Nucleus accumbens (tissue), 56 donors: Measurements from ENCODE around the gene GALNS.
"Not testable (repeated sequence)": the region's sequence is repeated elsewhere in the genome, so short reads cannot be mapped to it uniquely, and the experiment has no call there.

Source experiments
- DNase-seq, 56 donors: peaks; one replicate each; lab custom pipeline; 2025; lab: John Stamatoyannopoulos, UW

Gene GALNS, protein sequence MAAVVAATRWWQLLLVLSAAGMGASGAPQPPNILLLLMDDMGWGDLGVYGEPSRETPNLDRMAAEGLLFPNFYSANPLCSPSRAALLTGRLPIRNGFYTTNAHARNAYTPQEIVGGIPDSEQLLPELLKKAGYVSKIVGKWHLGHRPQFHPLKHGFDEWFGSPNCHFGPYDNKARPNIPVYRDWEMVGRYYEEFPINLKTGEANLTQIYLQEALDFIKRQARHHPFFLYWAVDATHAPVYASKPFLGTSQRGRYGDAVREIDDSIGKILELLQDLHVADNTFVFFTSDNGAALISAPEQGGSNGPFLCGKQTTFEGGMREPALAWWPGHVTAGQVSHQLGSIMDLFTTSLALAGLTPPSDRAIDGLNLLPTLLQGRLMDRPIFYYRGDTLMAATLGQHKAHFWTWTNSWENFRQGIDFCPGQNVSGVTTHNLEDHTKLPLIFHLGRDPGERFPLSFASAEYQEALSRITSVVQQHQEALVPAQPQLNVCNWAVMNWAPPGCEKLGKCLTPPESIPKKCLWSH

DNA sequence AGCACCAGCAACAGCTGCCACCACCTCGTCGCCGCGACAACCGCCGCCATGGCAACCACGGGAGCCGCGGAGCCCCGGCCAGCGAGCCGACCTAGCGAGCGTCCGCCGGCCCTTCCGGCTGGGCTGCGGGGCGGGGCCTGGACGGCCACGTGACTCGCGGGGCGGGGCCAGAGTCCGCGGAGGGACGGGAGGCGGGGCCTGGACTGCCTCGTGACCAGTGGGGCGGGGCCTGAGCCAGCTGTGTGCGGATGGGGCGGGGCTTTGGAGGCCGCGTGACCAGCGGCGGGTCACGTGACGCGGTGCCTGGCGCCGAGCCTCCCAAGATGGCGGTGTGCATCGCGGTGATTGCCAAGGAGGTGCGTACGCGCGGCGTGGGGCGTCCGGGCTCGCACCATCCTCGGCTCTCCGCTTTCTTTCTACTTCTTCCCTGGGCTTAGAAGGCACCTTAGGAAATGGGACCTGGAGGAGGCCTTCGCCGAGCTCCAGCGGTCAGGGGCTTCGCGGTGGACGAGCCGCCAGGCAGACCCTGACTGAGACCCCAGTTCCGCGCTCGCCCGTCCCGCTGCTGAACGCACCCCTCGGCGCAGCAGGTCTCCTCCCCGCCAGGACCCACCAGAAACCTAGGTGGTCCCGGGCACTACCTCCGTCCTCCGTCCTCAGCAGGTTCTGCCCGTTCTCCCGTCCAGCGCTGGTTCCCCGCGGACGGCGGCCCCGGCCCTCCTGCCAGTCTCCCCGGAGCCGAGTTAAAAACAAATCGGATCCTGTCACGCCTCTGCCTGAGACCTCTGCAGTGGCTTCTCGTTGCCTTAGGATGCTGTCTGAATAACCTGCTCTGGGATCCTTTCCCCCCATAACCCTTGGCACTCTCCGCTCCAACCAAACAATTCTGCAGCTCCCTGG lies at the start of gene GALNS, which contains the start of gene TRAPPC2L:
TSS of gene GALNS (minus strand) at position 120 of the 900 bp plus-strand sequence. CDS start at position 50, 70 bp downstream.
TSS of gene TRAPPC2L (plus strand) at position 300 of the 900 bp plus-strand sequence. CDS start at position 324, 24 bp downstream.
- DNase-seq = peak; percentile 67 to 100 (median 96)

DNA sequence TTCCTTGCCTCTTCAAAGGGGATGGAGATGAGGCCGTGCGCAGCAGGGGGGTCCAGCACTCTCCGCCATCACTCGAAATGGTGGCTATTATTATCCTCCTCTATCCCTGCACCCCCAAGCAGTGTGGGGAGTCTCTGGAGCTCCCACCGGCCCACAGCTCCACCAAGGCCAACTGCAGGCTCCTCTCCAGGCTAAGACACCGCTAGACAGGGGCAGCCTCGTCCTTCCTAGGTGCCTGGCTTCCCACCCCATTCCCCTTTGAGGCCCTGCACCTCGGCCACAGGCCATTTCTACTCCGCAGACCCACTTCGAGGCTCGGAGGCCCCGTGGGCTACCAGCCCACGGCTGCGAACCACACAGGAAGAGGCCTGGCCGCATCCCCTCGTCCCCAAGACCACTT lies 49.3 kb upstream of the GALNS start:
- no peak for DNase-seq

DNA sequence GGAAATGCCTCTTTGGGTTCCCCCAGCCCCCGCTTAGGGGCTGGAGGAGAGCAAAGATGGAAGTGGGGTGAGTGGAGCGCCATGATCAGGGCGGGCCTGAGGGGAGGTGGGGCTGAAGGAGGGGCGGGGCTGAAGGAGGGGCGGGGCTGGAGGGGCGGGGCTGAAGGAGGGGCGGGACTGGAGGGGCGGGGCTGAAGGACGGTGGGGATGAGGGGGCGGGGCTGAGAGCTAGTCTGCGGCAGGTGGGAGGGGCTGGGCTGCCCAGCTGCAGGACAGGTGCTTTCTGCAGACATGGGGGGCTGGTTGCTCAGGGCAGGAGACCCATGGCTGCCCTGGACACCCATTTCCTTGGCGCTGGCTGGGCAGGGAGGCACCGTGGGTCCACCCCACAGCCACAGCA lies 48.8 kb upstream of the GALNS start:
- no peak for DNase-seq

DNA sequence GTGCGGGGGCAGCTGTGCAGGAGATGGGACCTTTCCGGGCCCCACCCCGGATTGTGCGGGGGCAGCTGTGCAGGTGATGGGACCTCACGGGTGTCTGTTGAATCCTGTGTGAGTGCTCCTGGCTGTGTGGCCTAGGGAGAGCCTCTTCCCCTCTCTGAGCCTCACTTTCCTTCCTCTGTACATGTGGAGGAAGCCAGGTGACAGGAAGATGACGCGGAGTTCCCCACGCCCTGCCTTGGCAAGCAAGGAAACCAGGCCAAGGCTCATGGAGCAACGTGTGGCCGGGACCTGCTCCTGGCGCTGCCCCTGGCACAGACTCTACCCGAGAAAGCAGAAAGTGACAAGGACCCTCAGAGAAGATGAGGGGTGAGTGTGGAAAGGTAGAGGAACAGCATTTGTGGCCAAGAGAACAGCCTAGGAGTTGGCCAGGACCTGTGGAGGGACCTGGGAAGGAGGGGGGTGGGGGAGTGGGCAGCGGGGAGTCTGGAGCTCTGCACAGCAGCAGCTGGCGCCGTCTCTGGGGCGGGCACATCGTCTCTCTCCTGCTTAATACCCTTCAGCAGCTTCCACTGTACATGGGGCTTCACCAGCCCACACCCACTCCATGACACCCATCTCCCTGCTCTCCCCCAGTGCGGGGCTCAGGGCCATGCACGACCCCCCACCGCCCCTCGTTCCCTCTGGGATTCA lies 48.1 kb upstream of the GALNS start:
- DNase-seq = no peak

DNA sequence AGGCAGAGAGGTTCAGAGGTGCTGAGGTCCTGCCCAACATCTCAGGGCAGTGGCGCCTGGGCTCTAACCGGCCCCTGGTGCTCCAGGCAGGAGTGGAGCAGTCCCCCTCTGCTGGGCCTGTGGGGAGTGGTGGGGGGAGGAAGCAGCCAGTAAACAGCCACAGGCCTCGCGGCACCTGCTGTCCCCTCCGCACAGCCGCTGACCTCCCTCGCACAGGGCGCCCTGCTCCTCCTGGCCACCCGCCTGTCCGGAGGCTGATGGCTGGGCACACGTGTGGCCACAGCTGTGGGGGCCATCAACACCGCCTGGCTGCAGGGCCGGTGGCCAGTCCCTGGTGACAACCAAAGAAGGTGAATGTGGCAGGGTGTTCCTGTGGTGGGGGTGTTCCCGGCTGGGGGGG lies 46.5 kb upstream of the GALNS start:
- DNase-seq = no peak

DNA sequence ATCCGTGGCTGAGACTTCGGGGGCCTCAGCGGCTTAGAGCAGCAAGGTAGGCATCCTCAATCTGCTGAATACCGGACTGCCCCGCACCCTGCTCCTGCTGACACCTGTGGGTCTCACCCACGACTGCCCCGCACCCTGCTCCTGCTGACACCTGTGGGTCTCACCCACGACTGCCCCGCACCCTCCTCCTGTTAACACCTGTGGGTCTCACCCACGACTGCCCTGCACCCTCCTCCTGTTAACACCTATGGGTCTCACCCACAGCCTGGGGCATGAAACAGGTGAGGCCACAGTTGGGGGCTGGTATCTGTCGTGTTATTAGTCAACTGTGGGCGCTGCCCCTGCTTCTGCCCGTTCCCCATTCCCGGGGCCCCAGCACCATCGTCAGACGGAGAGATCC lies 46.0 kb upstream of the GALNS start:
- no peak for DNase-seq

DNA sequence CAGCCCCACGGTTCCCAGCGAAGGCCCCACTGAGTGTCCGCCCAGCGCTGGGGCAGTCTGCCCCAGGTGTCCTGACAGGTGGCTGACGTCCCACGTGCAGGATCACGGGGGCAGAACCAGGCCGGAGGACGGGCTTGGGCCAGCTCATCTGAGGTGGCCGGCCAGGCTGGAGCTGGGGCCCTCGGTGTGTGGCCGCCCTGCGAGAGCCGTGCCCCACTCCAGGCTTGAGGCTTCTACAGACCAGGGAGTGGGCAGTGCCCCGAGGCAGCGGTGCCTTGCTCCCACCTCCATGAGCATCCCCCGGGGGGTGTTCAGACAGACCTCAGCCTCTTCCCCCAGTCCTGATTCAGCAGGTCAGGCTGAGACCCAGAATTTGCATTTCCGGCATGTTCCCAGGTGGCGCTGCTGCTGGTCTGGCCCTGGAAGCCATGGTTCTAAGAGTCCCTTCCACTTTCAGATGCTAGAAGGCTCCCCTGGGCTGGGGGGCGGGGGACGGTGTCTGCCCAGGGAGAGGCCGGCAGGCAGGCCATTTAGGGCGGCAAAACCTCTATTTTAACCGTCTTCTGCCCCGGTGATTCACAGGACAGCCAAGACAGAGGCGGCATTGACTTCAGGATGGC lies 45.1 kb upstream of the GALNS start:
- DNase-seq = no peak

DNA sequence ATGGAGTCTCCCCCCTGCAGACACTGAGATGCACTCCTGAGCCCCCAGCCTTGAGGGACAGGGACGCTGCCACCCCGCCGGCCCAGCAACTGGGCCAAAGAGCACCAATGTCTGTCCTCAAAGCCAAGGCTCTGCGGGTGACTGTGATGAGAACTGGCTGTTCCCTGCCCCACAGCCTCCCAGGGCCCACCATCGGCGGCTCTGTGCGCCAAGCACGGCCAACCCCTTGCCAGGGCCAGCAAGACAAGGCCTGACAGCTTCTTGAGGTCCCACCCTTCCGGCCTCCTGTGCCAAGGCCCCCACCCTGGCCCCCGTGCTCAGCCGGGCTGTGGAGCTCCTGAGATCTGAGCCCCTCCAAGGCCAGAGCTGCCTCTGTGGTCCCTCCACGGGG lies 43.9 kb upstream of the GALNS start:
- DNase-seq = no peak

DNA sequence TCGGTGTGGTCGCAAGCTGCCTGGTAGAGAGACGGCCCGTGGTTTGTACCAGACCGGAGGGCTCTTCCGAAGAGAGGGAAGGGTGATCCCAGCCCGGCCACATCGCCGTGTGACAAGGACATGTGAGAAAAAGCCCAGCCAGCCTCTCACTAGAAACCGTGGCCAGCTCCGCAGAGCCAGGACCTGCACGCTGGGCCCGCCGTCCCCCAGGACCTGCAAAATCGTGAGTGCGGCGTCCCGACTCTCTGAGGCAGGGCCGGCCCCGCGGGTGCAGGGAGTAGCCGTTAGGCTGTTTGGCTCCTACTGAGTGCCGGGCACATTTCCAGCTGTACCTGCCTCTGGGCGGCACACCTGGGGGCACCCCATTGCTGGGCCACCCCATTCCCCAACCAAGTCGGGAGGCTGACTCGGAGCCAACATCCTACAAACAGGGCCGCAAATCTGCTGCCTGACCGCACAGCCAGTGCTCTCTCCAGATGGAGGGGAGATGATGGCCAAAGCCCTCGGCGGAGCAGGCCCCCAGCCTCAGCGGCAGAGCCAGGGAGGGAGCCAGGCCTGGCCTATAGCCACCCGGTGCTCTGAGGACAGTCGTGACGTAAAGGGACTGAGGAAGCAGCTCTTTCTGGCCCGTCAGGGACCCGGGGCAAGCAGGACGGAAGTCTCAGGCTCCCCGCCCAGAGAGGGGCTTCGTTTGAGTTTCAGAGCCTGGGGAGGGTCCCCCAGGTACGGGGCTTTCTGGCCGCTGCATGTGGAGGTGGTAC lies 43.3 kb upstream of the GALNS start:
- no peak for DNase-seq

DNA sequence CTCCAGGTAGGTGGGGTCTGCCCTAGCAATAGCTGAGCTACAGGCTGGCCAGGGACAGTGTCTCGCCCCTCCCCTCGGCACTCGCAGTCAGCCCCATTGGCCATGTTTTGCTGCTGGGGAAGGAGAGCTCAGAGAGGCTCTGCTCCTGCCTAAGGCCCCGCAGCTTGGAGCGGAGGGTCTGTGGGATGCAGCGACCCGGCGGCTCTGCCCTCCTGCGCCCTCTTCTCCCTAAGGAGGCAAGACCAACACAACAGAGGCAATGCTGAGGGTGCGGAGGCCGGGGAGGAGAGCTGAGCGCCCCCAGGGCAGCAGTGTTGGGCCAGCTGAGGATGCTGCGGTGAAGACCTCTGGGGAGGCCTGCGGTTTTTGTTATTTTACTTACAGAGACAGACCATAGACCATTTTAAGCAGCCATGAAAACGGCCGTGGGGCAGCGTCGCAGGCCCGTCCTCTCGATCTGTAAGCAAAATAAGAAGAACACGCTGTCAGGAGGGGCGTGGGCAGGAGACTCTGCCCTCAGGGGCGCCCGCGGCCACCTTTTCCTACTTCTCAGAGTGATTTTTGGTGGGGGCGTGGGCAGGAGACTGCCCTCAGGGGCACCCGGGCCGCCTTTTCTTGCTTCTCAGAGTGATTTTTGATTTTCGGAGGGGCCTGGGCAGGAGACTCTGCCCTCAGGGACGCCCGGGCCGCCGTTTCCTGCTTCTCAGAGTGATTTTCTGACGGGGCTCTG lies 41.1 kb upstream of the GALNS start:
- DNase-seq = no peak

DNA sequence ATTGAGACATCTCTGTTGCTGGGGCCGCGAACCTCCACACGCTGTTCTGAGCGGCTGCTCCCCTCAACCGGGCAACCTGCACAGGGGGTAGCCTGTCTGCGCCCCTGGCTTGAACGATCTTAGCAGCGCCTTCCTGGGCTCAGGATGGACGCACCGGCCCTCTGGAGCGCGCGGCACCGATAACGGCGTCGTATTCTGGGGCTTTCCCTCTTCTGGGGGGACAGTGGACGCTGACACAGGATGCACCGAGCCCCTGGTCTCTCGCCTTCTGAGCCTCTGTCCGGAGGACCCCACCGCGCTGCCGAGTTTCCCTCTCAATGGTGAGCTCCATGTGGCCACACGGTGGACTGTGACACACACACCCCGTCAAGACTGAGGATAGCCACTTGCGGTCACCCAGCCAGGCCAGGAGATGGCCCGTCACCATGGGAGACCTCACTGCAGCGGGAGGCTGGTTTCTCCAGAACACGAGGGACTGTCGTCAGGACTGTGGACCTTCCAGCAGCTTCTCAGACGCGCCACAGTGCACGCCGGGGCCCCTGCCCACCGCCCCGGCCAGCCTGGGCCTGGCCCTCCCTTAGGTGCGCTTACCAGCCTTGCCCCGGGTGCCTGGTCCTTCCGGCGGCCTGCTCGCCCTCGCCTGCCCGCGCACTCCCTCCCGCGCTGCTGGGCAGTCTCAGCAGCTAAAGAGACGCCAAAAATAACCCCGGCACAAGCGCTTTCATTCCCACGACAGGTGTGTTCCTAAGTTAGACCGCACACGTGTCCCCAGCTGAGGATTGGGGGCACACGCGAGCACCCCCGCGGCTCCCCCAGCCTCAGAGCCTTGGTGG lies 39.7 kb upstream of the GALNS start:
- DNase-seq = no peak

DNA sequence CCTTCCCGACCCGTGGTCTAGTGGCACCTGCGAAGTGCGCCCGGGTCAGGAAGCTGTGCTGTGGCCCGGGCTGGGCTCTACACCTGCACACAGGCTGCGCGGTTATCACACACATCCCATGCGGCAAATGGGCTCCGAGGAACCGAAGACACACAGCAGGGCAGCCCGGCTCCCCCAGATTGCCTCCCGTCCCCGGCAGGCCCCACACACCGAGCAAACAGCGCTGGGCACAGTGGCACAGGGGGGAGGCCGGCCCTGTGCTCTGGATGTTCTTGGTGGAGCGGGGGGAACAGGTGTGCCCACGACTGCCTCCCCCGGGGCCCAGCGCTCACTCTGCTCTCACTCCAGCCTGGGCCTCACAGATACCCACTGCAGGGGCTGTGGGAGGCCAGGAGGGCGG lies 38.6 kb upstream of the GALNS start:
- no peak for DNase-seq

DNA sequence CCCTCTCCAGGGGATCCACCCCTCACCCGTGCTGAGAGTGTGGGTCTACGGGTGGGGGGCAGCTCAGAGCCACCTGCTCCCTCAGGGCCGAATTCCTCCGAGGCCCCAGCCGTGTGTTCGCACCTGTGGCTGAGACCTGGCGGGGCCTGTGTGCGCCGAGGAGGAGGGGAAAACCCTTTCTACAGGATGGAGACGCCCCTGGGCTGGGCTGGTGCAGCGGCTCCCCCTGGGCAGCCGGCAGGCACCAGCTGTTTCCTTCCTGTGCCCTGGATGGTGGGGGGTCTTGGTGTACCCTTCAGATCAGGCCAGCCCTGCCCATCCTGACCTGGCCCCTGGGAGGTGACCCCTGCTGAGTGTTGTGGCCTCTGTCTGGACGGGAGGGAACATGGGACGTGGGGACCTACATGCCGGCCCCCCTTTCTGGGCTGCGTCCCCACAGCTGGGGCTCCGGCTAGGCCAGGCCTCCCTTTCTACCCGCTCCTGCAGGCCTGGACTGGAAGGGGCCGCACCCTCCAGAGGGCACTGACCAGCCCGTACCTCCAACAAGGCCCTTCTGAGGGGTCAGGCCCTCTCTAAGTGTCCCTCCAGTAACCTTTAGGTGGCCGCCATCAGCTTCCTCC lies 38.0 kb upstream of the GALNS start:
- DNase-seq = no peak

DNA sequence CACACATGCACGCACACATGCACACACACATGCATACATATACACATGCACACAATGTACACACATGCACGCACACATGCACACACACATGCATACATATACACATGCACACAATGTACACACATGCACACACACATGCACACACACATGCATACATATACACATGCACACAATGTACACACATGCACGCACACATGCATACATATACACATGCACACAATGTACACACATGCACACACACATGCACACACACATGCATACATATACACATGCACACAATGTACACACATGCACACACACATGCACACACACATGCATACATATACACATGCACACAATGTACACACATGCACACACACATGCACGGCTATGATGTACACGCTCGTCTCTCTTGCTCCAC lies 37.5 kb upstream of the GALNS start:
- DNase-seq = not testable (repeated sequence)

DNA sequence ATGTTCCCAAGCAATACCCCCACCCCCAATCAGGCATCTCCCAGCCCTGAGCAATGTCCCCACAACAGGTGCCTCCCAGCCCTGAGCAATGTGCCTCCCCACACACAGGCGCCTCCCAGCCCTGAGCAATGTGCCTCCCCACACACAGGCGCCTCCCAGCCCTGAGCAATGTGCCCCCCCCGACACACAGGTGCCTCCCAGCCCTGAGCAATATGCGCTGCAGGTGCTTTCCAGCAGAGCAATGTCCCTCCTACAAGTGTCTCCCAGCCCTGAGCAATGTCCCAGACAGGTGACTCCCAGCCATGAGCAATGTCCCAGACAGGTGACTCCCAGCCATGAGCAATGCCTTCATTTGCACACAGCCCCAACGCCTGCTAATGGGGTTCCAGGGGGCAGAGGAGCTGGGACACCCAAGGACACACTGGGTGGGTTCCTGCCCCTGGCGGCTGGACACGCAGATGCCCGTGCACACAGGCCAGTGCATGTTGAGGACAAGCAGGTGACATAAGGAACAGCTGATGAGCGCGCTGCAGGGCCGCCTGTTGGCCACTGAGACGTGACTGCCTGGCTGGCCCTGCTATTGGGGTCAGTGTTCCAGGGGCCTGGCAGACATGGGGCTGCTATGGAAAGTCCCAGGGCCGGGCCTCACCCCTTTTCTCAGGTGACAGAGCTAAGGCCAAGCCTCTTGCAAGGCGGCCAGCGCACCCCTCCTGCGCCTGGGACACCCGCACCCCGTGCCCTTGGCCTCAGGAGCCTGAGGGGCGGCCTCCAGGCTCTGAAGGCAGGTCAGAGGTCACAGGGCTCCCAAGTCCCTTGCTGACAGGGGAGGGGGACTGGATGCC lies 36.6 kb upstream of the GALNS start:
- DNase-seq = peak in 21 of 56 donors; percentile 3 to 68 (median 31)

DNA sequence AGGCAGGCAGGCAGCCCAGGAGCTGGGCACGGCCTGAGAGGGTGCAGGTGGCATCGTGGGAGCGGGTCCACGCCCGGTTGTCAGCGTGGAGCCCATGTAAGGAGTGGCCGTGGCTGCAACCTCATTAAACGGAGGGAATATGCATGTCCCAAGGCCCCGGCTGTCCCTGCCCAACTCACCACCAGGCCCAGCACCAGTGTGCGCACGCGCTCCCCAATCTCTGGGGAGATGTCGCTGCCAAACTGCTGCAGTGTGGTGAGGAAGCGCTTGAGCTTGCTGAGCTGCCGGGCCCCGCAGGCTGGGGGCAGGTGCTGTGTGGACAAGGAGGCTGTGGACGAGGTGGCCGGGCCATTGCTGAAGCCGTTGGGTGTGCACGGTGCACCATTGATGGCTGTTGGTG lies 35.3 kb upstream of the GALNS start:
- no peak for DNase-seq
